ENCODE measurements around the gene ADSS1. TPM values are rescaled to one million over a fixed set of nuclear protein-coding genes. Genes with fewer than 3 reads are reported as not detected.

The ADSS1 gene
- total RNA-seq, 4 donors from 2014 or later = 4.4 to 11.3 (median 7.1) TPM; not detected in 1

DNA sequence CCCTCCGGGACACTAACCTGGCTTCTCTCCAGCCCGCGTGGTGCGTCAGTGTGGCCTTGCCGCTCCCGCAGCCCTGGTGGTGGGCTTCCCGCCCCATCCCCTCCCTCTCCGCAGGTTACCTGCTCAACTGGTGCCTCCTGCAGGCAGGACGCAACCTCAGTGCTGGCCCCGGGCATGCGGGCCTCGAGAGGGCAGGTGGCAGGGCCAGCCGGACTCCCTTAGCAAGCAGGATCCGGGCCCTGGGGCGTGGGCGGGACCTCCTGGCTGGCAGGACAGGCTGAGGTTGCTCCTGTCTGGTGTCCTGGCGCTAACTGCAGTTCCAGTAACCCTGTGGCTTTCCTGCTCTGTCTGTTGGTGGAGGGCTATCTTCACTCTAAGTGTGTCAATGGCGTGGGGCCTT, 8.6 kb upstream of the ADSS1 start:
- Histone ChIP-seq H3K36me3 (peaks cover 0 to 38% (median 15%) of the 10 kb centered on the region in 4 donors), H3K27me3 (no peaks in the 10 kb centered on the region), H3K4me3 (no peak overlapping the region), H3K27ac (no peak overlapping the region), H3K4me1 (no peaks in the 10 kb centered on the region), H3K9me3 (no peaks in the 10 kb centered on the region)
- no peak for DNase-seq
- no peak for TF ChIP-seq POLR2A (IDR thresholded peaks at IDR 0.05)
- TF ChIP-seq POLR2AphosphoS5 (IDR thresholded peaks at IDR 0.05) = no peak
- TF ChIP-seq, protein P1, sequence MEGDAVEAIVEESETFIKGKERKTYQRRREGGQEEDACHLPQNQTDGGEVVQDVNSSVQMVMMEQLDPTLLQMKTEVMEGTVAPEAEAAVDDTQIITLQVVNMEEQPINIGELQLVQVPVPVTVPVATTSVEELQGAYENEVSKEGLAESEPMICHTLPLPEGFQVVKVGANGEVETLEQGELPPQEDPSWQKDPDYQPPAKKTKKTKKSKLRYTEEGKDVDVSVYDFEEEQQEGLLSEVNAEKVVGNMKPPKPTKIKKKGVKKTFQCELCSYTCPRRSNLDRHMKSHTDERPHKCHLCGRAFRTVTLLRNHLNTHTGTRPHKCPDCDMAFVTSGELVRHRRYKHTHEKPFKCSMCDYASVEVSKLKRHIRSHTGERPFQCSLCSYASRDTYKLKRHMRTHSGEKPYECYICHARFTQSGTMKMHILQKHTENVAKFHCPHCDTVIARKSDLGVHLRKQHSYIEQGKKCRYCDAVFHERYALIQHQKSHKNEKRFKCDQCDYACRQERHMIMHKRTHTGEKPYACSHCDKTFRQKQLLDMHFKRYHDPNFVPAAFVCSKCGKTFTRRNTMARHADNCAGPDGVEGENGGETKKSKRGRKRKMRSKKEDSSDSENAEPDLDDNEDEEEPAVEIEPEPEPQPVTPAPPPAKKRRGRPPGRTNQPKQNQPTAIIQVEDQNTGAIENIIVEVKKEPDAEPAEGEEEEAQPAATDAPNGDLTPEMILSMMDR (IDR thresholded peaks at IDR 0.05) = no peak
- no peak for TF ChIP-seq EP300 (IDR thresholded peaks at IDR 0.05; ENCODE audit: low read depth)
- in situ Hi-C loops (cut with MboI; ENCODE audit: low pct_ligation_motif_present in 1 of 4, low pct_unique_long_range_greater_than_20kb in 1 of 4, low sequenced_read_pairs in 3 of 4) (loop anchor here in 1 of 4 donors (10.0 kb wide), 1 partner anchor 71 kb away; no protein-coding TSS in a partner anchor), intact Hi-C loops (cut with DNase I; ENCODE audit: low total_unique reads) (no loop called here)
- WGBS, 2 donors (ENCODE audit: low coverage in 1 of 2) = 91% methylated on average over 18 of the region's 18 CpGs; no CpG with 5 or more reads in 1 of the 2 donors

GRCh38 chr14:104715871-104716270, 8.2 kb upstream of the ADSS1 start:
- in situ Hi-C loops (cut with MboI; ENCODE audit: low pct_ligation_motif_present in 1 of 4, low pct_unique_long_range_greater_than_20kb in 1 of 4, low sequenced_read_pairs in 3 of 4) = loop anchor here in 1 of 4 donors (10.0 kb wide), 1 partner anchor 71 kb away; no protein-coding TSS in a partner anchor
- TF ChIP-seq, protein P1 (IDR thresholded peaks at IDR 0.05) = no peak
- no peak for TF ChIP-seq EP300 (IDR thresholded peaks at IDR 0.05; ENCODE audit: low read depth)
- no peak for TF ChIP-seq POLR2A (IDR thresholded peaks at IDR 0.05)
- TF ChIP-seq POLR2AphosphoS5 (IDR thresholded peaks at IDR 0.05) = no peak
- Histone ChIP-seq H3K9me3 (no peaks in the 10 kb centered on the region), H3K4me1 (no peaks in the 10 kb centered on the region), H3K4me3 (no peak overlapping the region), H3K27ac (no peak overlapping the region), H3K36me3 (peaks cover 0 to 34% (median 15%) of the 10 kb centered on the region in 4 donors), H3K27me3 (no peaks in the 10 kb centered on the region)
- DNase-seq = no peak
- WGBS, 2 donors (ENCODE audit: low coverage in 1 of 2) = 97% methylated on average over 7 of the region's 12 CpGs; no CpG with 5 or more reads in 1 of the 2 donors
- intact Hi-C loops (cut with DNase I; ENCODE audit: low total_unique reads) = no loop called here

- WGBS, 2 donors (ENCODE audit: low coverage in 1 of 2) = 91 to 92% methylated on average over 4 to 22 of the region's 22 CpGs
- peaks cover under 1 to 5% (median 3%) of the 10 kb centered on the region in 4 donors for H3K4me1 ChIP-seq
- no peaks in the 10 kb centered on the region for H3K9me3 ChIP-seq
- in situ Hi-C loops (cut with MboI; ENCODE audit: low pct_ligation_motif_present in 1 of 4, low pct_unique_long_range_greater_than_20kb in 1 of 4, low sequenced_read_pairs in 3 of 4) = loop anchor here in 1 of 4 donors (10.0 kb wide), 1 partner anchor 72 kb away; no protein-coding TSS in a partner anchor
- intact Hi-C loops (cut with DNase I; ENCODE audit: low total_unique reads) = no loop called here
- peaks cover 0 to 29% (median 10%) of the 10 kb centered on the region in 4 donors for H3K36me3 ChIP-seq
- TF ChIP-seq POLR2A (IDR thresholded peaks at IDR 0.05) (no peak), POLR2AphosphoS5 (IDR thresholded peaks at IDR 0.05) (no peak), EP300 (IDR thresholded peaks at IDR 0.05; ENCODE audit: low read depth) (no peak)
- TF ChIP-seq, protein P1 (IDR thresholded peaks at IDR 0.05) = no peak
- H3K27me3 ChIP-seq = no peaks in the 10 kb centered on the region
- DNase-seq = no peak
- no peak overlapping the region for H3K27ac ChIP-seq
- no peak overlapping the region for H3K4me3 ChIP-seq
These were observed 6.9 kb upstream of the ADSS1 start for GRCh38 chr14:104717137-104717536.

DNA sequence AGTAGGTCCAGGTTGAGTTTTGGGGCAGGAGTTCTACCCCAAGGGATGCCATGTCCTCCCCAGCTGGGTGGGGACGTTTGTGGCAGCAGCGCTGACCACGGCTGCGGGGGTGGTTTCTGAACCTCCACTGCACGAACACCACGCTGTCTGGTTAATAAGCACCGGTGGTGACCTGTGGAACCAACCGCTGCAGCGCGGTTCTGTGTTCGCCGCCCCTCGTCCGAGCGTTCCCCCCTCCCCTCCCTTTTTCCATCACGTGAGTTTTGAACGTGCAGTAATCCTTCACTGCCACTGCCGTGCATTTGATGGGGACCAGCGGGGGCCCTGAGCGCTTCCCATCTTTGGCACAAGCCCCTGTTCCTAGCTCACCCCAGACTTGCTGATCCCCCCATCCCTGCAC, 6.4 kb upstream of the ADSS1 start:
- WGBS, 2 donors (ENCODE audit: low coverage in 1 of 2) = 60% methylated on average over 19 of the region's 20 CpGs; no CpG with 5 or more reads in 1 of the 2 donors
- Histone ChIP-seq H3K9me3 (no peaks in the 10 kb centered on the region), H3K27ac (no peak overlapping the region), H3K4me1 (peaks cover 6 to 9% (median 8%) of the 10 kb centered on the region in 4 donors), H3K36me3 (peaks cover 0 to 24% (median 10%) of the 10 kb centered on the region in 4 donors), H3K4me3 (no peak overlapping the region), H3K27me3 (no peaks in the 10 kb centered on the region)
- intact Hi-C loops (cut with DNase I; ENCODE audit: low total_unique reads) (no loop called here), in situ Hi-C loops (cut with MboI; ENCODE audit: low pct_ligation_motif_present in 1 of 4, low pct_unique_long_range_greater_than_20kb in 1 of 4, low sequenced_read_pairs in 3 of 4) (loop anchor here in 1 of 4 donors (10.0 kb wide), 1 partner anchor 73 kb away; no protein-coding TSS in a partner anchor)
- TF ChIP-seq, protein P1 (IDR thresholded peaks at IDR 0.05) = no peak
- no peak for TF ChIP-seq POLR2AphosphoS5 (IDR thresholded peaks at IDR 0.05)
- TF ChIP-seq EP300 (IDR thresholded peaks at IDR 0.05; ENCODE audit: low read depth) = no peak
- TF ChIP-seq POLR2A (IDR thresholded peaks at IDR 0.05) = no peak
- no peak for DNase-seq

Measured in transverse colon (tissue), 4 donors.